HG03565 (cell line): ENCODE data around the gene TMEM150C.

Experiments
- ATAC-seq: cut with Tn5 transposase; IDR thresholded peaks from one replicate; pipeline ENCODE4 v1.9.1; 2021; ENCODE audit warnings: mild to moderate bottlenecking, moderate library complexity; ENCODE audit not compliant: unreplicated experiment

Gene TMEM150C

DNA sequence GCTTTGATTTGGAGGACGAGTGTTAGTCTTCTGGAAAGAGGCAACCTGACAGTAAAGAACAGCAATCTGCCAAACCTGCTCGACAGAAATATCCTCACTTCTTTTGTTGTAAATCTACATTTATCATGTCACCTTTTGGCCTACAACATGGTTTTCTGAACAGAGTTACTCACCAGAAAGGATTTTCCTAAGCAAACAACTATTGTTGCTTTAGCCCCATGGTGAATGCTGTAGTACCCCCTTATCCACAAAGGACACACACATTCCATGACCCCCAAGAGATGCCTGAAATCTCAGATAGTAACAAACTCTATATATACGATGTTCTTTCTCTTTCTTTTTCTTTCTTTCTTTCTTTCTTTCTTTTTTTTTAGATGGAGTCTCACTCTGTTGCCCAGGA, 42.7 kb downstream of the TMEM150C start:
- ATAC-seq, result no peak

DNA sequence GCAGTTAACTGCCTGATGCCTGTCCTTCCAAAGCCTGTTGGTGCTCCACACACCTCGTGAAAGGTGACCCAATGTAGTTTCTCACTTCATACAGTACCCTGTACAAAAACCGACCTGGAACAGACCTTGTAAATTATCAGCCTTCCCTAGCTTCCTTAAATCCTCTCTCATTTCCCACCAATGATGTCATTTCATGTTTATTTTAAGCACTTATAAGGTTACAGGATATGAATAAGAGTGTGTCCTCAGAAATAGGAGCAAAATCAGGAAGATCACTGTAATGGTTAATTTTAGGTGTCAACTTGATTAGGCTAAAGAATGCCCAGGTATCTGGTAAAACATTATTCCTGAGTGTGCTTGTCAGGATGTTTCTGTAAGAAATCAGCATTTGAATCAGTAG, 44.7 kb downstream of the TMEM150C start:
- no peak for ATAC-seq

DNA sequence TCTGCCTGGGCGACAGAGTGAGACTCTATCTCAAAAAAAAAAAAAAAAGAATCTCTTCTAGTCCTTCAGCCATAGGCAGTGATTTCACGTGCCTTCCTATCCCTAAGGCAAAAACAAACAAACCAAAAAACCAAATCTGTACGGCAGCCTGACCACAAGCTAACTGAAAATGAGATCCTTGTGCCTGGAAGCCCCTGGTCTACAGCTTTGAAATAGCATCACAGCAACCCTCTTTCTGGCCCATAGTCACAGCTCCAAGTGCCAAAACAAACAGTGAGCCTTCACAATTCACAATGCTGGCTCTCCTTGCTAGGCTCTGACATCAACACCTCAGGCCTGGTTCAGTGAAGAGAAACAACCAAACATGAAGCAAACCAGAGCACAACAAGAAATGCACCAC, 46.1 kb downstream of the TMEM150C start:
- ATAC-seq, result no peak

- no peak for ATAC-seq
These were observed 48.4 kb downstream of the TMEM150C start for GRCh38 chr4:82513382-82513781.

DNA sequence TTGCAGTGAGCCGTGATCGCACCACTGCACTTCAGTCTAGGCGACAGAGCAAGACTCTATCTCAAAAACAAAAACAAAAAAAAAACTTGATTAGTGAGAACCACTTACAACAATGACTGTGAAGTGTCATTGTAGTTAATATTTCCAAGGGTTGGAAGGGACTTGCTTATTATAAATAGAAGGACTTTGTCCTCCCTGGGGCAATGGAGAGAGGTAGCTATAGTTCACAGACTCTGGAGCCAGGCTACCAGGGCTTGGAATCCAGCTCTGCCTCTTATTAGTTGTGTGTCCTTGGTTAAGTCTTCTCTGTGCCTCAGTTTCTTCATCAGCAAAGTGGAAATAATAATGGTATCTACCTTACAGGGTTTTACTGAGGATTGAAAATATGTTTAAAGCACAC, 51.6 kb downstream of the TMEM150C start:
- no peak for ATAC-seq

DNA sequence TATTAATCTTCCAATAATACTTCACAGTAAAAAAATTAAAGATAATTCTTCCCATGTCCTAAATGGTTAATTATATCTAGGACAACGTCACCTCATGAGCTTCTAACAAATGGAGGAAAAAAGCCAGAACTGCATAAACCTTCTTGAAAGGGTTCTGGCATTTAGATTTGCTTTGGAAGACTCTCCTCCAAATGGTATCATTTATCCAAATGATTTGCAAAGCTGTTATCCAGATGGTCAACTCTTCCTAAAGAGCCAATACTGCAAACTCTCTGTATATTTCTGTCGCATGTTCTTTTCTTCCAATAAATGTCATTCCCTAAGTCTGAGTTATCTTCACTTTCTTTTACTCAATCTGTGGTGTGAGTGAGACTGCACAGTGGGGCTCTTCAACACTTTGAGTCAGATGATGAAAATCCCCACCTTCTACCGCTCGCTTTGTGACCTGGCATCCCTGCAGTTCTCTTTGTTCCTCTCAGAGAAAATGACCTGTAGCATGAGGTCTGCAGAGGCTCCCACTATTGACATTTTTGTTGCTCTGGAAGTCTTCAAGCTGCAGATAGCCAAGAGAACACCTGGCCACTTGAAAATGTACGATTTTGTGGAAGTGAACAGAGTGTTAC, 52.9 kb downstream of the TMEM150C start:
- ATAC-seq, result no peak

DNA sequence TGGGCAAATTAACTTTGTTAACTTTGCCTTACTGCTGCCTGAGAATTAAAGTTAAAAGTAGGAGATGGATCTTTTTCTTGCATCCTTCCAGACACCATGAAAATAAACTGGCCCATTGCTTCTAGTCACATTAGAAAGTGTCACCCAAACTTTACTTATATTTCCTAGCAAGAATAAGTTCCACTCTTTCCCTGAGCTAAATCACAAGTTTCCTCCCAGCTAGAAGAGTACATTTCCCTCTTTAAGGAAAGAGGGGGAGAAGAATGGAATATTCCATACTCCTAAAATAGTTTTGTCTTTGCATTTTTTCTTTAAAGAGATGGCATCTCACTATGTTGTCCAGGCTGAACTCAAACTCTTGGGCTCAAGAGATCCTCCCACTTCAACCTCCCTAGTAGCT, 53.8 kb downstream of the TMEM150C start:
- ATAC-seq, result no peak

DNA sequence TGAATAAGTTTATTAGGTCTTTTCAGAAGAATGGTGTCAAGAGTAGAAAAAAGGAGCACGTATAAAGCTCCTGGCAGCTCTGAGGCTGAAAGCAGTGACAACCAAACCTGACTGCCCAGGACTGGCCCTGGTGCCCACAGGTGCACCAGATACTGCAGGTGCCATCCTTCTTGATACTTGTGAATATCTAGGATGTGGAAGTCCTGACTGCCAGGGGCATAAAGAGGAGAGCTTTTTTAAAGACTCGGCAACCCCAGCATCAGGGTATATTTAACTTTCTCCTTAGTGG, 60.7 kb downstream of the TMEM150C start:
- no peak for ATAC-seq

DNA sequence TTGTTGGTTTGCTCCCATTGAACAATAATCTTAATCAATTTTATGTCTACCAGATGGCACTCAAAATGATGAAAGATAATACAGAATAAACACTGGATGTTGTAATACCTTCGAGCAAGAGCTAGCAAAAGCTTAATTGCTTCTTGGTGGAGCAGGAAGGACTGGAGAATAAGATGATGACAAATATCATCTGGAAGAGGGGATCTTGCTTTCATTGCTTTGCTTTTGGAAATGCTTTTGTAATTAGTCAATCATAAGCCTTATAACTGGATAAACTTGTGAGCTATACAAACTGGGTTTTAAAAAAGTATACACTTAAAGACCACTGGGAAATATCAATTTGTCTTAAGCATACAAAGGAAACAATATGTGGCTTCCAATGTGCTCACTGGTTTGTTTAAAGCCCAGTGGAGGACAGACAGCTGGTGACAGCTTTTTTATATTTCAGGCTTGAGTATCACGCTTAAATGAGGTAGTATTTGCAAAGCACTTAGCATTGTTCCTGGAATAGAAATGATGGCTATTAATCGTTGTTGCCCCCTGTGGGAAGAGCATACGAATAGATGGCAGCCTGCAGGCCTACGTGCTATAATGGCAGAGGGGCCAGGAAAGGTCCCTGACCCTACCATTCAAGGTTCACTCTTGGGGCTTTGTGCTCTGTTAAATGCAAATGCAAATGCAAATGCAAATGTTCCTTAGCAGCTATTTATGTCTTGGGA, 61.2 kb downstream of the TMEM150C start:
- ATAC-seq, result no peak

DNA sequence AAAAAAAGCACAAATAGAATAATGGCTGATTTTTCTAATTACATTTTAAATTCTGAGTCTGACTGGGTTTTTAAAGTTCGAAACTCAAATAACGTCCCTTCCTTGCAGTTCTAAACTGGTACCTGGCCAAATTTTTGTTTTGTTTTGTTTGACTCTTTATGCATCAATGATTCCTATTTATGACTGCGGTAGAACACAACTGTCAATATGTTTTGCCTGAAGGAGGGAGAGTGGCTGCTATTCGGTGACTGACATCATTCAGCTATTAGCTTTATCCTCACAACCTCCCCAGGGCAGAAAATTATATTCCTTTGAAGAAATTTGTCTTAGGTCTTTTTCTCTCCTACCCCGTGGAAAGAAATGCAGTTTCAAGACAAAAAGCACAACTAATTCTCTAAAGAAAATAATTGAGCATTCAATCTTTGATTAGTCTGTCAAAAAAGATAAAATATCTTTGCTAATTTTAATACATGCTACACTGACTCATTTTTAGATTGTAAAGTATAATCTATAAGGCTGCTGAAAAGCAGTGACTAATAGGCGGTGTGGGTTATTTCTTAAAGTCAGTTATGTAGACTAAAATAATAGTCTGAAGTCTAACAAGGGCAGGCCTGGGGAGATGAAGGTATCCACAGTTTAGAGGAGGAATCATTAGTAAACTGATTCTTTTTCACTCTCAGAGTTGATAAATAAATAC, 61.9 kb downstream of the TMEM150C start:
- ATAC-seq, result no peak

DNA sequence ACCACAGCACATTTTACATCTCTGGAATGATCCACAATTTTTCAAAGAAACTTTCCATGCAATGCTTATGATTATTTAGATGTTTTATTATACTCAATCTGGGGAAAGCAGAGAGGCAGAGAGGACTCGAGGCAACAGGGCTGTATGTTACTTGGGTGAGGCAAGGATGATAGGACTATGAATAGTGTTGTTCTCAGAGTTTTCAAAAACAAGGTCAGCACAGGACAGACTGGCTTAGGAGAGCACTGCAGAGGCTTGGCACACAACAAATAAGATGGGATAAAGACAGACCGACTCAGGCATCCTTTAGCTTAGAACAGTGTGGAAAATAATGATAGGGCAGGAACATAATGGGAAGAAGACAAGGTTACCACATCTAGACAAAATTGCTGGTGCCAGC, 65.4 kb downstream of the TMEM150C start:
- ATAC-seq, result no peak

GRCh38 chr4:82495666-82496065, 66.1 kb downstream of the TMEM150C start:
- ATAC-seq, result no peak

DNA sequence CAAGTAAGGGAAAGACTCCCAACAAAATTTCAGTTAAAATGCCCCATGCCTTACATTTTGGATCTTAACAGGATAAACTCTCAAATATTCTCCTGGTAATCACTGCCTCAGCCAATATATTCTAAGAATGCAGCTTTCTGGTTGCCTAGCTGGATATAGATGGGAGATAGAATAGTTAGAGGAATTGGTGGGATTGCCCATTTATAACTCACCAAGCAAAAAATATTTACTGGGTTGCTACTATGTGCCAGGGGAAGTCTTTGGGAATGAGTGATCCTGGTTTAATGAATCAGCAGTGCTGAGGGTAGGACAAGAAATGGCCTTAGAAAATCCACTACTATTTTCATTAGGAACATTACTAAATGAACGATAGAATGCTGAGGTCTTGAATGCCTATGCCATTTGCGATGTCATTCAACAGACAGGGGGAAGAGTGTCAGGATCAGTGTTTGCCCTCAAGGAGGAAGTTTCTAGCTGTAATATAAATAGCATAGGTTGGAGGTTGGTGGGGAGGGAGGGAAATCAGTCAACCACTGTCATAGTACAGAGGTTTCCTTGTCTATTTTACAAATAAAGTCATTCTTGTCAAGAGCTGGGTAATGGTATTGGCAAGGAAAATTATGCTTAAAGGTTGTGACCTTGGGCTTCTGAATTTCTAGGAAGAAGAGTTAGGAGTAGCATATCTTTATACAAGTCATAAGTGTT, 67.9 kb downstream of the TMEM150C start:
- ATAC-seq, result no peak

DNA sequence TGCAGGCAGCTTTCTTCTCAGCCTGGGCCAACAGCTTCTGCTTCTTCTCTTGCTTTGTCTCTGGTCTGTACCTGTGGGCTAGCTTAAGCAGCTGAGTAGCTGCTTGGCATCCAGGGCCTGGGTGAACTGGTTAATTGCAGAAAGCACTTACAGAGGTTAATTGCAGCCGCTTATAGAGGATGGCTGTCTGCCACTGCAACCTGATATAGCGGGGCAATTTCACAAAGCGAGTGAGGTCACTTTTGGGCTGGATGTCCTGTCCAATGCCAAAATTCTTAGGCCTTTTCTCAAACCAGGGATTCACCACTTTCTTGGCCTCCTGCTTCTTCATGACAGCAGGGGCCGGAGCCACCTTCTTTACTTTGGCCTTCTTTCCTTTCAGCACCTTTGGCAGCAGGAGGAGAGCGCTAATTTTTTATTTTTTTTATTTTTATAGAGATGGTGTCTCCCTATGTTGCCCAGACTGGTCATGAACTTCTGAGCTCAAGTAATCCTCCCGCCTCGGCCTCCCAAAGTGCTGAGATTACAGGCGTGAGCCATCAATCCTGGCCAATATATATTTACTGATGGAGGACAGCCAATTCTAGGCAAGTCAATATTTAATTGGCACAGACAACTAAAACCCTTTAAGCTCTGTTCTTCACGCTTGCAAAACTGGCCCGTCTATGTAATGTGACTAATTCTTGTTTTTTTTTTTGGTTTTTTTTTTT, 70.4 kb downstream of the TMEM150C start:
- no peak for ATAC-seq

DNA sequence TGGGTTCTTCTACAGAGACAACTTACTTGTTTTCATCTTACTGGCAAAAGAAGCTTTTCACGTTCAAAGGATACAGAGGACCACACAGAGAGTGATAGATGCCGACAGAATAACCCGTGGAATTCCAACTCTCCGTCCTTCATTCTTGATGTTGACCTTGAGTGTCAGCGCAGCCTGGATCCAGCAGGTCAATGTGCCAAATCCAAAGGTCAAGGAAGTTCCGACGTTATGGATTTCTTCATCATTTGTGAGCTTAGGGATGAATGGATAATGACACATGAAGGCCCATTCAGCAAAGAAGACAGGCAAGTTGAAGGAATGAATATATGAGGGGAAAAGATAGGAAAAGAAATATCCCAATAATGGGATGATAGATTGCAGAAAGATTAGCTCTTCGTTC, 71.8 kb downstream of the TMEM150C start:
- ATAC-seq, result no peak

GRCh38 chr4:82489076-82489475, 72.7 kb downstream of the TMEM150C start:
- no peak for ATAC-seq

GRCh38 chr4:82484996-82485783, 76.6 kb downstream of the TMEM150C start:
- no peak for ATAC-seq

DNA sequence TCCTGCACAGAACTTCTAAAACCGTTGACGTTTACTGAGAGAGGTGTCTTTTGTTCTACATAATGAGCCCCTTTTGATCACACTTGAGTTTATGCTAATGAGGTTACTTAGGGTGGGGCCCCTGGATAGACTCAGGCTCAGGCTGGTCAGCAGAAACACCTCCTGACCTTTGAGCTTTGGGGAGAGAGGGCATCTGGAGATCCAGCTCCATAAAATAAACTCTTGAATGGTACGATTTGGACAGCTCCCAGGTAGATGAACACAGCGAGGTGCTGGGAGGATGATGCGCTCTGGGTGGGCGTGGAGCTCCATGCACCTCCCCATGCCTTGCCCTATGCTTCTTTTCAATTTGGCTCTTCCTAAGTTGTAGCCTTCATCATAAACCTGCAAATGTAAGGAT, 79.4 kb downstream of the TMEM150C start:
- no peak for ATAC-seq

DNA sequence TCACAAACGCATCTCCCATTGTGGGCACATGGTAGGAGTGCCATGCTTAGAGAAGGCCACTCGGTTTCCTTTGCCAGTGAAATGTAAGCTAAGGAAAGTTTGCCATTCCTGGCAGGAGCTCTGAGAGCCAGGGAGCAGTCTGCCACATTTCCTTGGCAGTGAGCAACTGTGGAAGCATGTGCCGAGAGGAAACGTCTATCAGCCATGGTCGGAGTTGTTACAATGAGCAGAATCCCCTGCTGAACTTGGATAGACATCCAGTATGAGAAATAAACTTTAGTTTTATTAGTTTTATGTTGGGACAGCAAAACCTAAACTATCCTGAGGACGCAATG, 80.3 kb downstream of the TMEM150C start:
- ATAC-seq, result no peak

DNA sequence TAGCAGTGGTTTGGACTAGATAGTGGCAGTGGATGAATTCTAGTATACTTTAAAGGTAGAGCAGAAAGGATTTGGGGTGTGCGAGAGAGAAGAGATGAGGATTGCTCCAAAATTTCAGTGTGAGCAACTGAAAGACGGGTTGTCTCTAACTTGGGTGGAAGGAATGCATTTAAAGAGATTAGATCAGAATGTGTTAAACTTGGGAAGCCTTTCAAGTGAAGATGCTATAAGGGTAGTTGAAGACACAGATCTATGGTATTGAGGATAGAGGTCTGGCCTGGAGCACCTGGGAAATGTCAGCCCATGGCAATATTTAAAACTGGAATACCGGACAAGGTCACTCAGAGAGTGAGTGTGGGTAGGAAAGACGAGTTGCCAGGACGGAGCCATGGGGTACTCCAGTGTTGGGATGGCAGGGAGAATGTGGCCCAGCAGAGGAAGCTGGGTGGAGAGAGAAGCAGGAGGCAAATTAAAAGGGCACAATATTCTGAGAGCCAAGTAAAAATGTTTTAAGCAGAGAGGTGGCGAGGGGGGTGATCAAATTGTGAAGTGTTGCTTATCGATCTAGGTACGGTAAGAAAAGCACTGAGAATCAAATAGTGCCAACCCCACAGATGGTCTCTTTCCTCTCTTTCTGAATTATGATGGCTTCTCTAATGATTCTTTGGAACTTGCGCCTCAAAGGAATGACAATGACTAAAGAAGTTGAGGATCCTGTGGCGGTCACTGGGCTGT, 80.8 kb downstream of the TMEM150C start:
- no peak for ATAC-seq
